ENCODE results near the gene CLCA1.

The CLCA1 gene

GRCh38 chr1:86472152-86472551 is 3.4 kb downstream of the CLCA1 start:
- H3K27me3 Mint-ChIP-seq: peaks cover 21 to 27% of the 10 kb centered on the region in 2 donors
- no peak for ATAC-seq (replicated peaks)
- H3K36me3 Mint-ChIP-seq (ENCODE audit: insufficient read depth): no peaks in the 10 kb centered on the region
- no peak for DNase-seq
- no peaks in the 10 kb centered on the region for H3K4me1 Mint-ChIP-seq (ENCODE audit: low read depth in 2 of 2)
- no peak overlapping the region for H3K4me3 Mint-ChIP-seq
- H3K27ac Mint-ChIP-seq: no peak overlapping the region
- no peaks in the 10 kb centered on the region for H3K9me3 Mint-ChIP-seq

- H3K36me3 Mint-ChIP-seq (ENCODE audit: insufficient read depth): no peaks in the 10 kb centered on the region
- DNase-seq (no peak), ATAC-seq (replicated peaks) (no peak)
- peaks cover 21 to 27% of the 10 kb centered on the region in 2 donors for H3K27me3 Mint-ChIP-seq
- no peaks in the 10 kb centered on the region for H3K4me1 Mint-ChIP-seq (ENCODE audit: low read depth in 2 of 2)
- no peak overlapping the region for H3K27ac Mint-ChIP-seq
- no peak overlapping the region for H3K4me3 Mint-ChIP-seq
- no peaks in the 10 kb centered on the region for H3K9me3 Mint-ChIP-seq
Measured at GRCh38 chr1:86472767-86473166, 4.0 kb downstream of the CLCA1 start.

GRCh38 chr1:86477256-86477655 is 8.5 kb downstream of the CLCA1 start:
- Mint-ChIP-seq H3K27me3 (peaks cover 3 to 11% of the 10 kb centered on the region in 2 donors), H3K4me3 (no peak overlapping the region), H3K27ac (no peak overlapping the region), H3K36me3 (ENCODE audit: insufficient read depth) (no peaks in the 10 kb centered on the region), H3K9me3 (no peaks in the 10 kb centered on the region), H3K4me1 (ENCODE audit: low read depth in 2 of 2) (no peaks in the 10 kb centered on the region)
- no peak for ATAC-seq (replicated peaks)
- no peak for DNase-seq

GRCh38 chr1:86477682-86478081 is 9.0 kb downstream of the CLCA1 start:
- Mint-ChIP-seq H3K27me3 (peaks cover 0 to 7% of the 10 kb centered on the region in 2 donors), H3K27ac (no peak overlapping the region), H3K9me3 (no peaks in the 10 kb centered on the region)

GRCh38 chr1:86478416-86479156 is 9.9 kb downstream of the CLCA1 start:
- Mint-ChIP-seq H3K27ac (no peak overlapping the region), H3K9me3 (no peaks in the 10 kb centered on the region), H3K36me3 (ENCODE audit: insufficient read depth) (no peaks in the 10 kb centered on the region), H3K27me3 (peaks cover 0 to 6% of the 10 kb centered on the region in 2 donors), H3K4me1 (ENCODE audit: low read depth in 2 of 2) (no peaks in the 10 kb centered on the region), H3K4me3 (no peak overlapping the region)
- no peak for DNase-seq
- ATAC-seq (replicated peaks): no peak

More at GRCh38 chr1:86477682-86478081, 9.0 kb downstream of the CLCA1 start:
- no peak overlapping the region for H3K4me3 Mint-ChIP-seq
- ATAC-seq (replicated peaks) (no peak), DNase-seq (no peak)
- no peaks in the 10 kb centered on the region for H3K36me3 Mint-ChIP-seq (ENCODE audit: insufficient read depth)
- H3K4me1 Mint-ChIP-seq (ENCODE audit: low read depth in 2 of 2): no peaks in the 10 kb centered on the region

- Mint-ChIP-seq H3K36me3 (ENCODE audit: insufficient read depth) (no peaks in the 10 kb centered on the region), H3K27me3 (peaks cover 0 to 6% of the 10 kb centered on the region in 2 donors), H3K4me1 (ENCODE audit: low read depth in 2 of 2) (no peaks in the 10 kb centered on the region), H3K4me3 (no peak overlapping the region), H3K27ac (no peak overlapping the region), H3K9me3 (no peaks in the 10 kb centered on the region)
- no peak for ATAC-seq (replicated peaks)
- DNase-seq: no peak
Measured at GRCh38 chr1:86481966-86482365, 13.2 kb downstream of the CLCA1 start.

GRCh38 chr1:86487131-86487810 is 18.5 kb downstream of the CLCA1 start:
- Mint-ChIP-seq H3K36me3 (ENCODE audit: insufficient read depth) (no peaks in the 10 kb centered on the region), H3K4me3 (no peak overlapping the region), H3K4me1 (ENCODE audit: low read depth in 2 of 2) (no peaks in the 10 kb centered on the region), H3K27me3 (peaks cover 7 to 13% of the 10 kb centered on the region in 2 donors), H3K27ac (no peak overlapping the region), H3K9me3 (no peaks in the 10 kb centered on the region)
- ATAC-seq (replicated peaks): no peak
- DNase-seq: no peak

GRCh38 chr1:86487811-86488141 is 19.0 kb downstream of the CLCA1 start:
- peaks cover 7 to 18% of the 10 kb centered on the region in 2 donors for H3K27me3 Mint-ChIP-seq
- DNase-seq: no peak
- H3K27ac Mint-ChIP-seq: no peak overlapping the region
- no peaks in the 10 kb centered on the region for H3K9me3 Mint-ChIP-seq
- no peaks in the 10 kb centered on the region for H3K4me1 Mint-ChIP-seq (ENCODE audit: low read depth in 2 of 2)
- H3K36me3 Mint-ChIP-seq (ENCODE audit: insufficient read depth): no peaks in the 10 kb centered on the region
- no peak for ATAC-seq (replicated peaks)
- no peak overlapping the region for H3K4me3 Mint-ChIP-seq

GRCh38 chr1:86489242-86489878 is 20.6 kb downstream of the CLCA1 start:
- no peak overlapping the region for H3K4me3 Mint-ChIP-seq
- no peaks in the 10 kb centered on the region for H3K9me3 Mint-ChIP-seq
- ATAC-seq (replicated peaks) (no peak), DNase-seq (no peak)
- H3K4me1 Mint-ChIP-seq (ENCODE audit: low read depth in 2 of 2): no peaks in the 10 kb centered on the region
- H3K27ac Mint-ChIP-seq: no peak overlapping the region
- H3K27me3 Mint-ChIP-seq: peaks cover 7 to 23% of the 10 kb centered on the region in 2 donors
- H3K36me3 Mint-ChIP-seq (ENCODE audit: insufficient read depth): no peaks in the 10 kb centered on the region

GRCh38 chr1:86491171-86491950 is 22.6 kb downstream of the CLCA1 start:
- Mint-ChIP-seq H3K27me3 (peaks cover 14 to 23% of the 10 kb centered on the region in 2 donors), H3K9me3 (no peaks in the 10 kb centered on the region), H3K4me1 (ENCODE audit: low read depth in 2 of 2) (no peaks in the 10 kb centered on the region), H3K27ac (no peak overlapping the region), H3K36me3 (ENCODE audit: insufficient read depth) (no peaks in the 10 kb centered on the region), H3K4me3 (no peak overlapping the region)
- DNase-seq (no peak), ATAC-seq (replicated peaks) (no peak)

- ATAC-seq (replicated peaks) (no peak), DNase-seq (no peak)
- H3K4me3 Mint-ChIP-seq: no peak overlapping the region
- no peak overlapping the region for H3K27ac Mint-ChIP-seq
- H3K9me3 Mint-ChIP-seq: no peaks in the 10 kb centered on the region
- peaks cover 0 to 5% of the 10 kb centered on the region in 2 donors for H3K4me1 Mint-ChIP-seq (ENCODE audit: low read depth in 2 of 2)
- peaks cover 10% of the 10 kb centered on the region for H3K36me3 Mint-ChIP-seq (ENCODE audit: insufficient read depth)
- H3K27me3 Mint-ChIP-seq: peaks cover 15 to 39% of the 10 kb centered on the region in 2 donors
Measured at GRCh38 chr1:86498281-86498680, 29.6 kb downstream of the CLCA1 start.

GRCh38 chr1:86499987-86500593 is 31.4 kb downstream of the CLCA1 start:
- peaks cover 0 to 5% of the 10 kb centered on the region in 2 donors for H3K4me1 Mint-ChIP-seq (ENCODE audit: low read depth in 2 of 2)
- no peak overlapping the region for H3K27ac Mint-ChIP-seq
- H3K9me3 Mint-ChIP-seq: no peaks in the 10 kb centered on the region
- DNase-seq (no peak), ATAC-seq (replicated peaks) (peak; percentile 68)
- peaks cover 15 to 54% of the 10 kb centered on the region in 2 donors for H3K27me3 Mint-ChIP-seq
- peaks cover 13% of the 10 kb centered on the region for H3K36me3 Mint-ChIP-seq (ENCODE audit: insufficient read depth)
- no peak overlapping the region for H3K4me3 Mint-ChIP-seq

- DNase-seq: no peak
- no peak overlapping the region for H3K4me3 Mint-ChIP-seq
- H3K36me3 Mint-ChIP-seq (ENCODE audit: insufficient read depth): peaks cover 13% of the 10 kb centered on the region
- H3K27ac Mint-ChIP-seq: no peak overlapping the region
- peaks cover 15 to 59% of the 10 kb centered on the region in 2 donors for H3K27me3 Mint-ChIP-seq
- peaks cover 0 to 5% of the 10 kb centered on the region in 2 donors for H3K4me1 Mint-ChIP-seq (ENCODE audit: low read depth in 2 of 2)
- ATAC-seq (replicated peaks): no peak
- H3K9me3 Mint-ChIP-seq: no peaks in the 10 kb centered on the region
Measured at GRCh38 chr1:86500714-86501113, 32.0 kb downstream of the CLCA1 start.
